ENCODE results near the gene ROBO2. TPM values are rescaled to one million over a fixed set of nuclear protein-coding genes. Genes with fewer than 3 reads are reported as not detected.

ROBO2 gene
- total RNA-seq, 4 donors from 2014 or later: 0.20 to 0.41 (median 0.32) TPM; not detected in 1

DNA sequence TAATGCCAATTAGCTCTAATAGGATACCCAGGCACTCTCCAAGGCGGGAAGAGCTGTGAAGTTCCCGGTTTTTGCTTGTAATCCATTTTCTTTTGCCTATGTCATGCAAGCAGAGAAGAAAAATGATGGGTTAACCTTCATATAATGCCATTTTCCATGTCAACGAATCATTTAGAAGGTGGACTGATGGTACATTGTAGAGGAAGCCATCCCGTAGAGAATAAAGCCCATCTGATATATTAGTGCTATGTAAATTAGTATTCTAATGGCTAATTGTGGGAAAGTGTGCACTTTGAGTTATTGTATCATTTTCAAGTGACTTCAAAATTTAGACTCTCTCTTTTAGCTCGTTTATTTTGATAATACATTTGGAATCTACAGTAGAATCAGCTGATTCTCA, 509.1 kb downstream of the ROBO2 start:
- Histone ChIP-seq H3K27me3 (no peaks in the 10 kb centered on the region), H3K4me3 (no peak overlapping the region), H3K4me1 (no peaks in the 10 kb centered on the region), H3K27ac (no peak overlapping the region), H3K36me3 (no peaks in the 10 kb centered on the region), H3K9me3 (no peaks in the 10 kb centered on the region)
- no peak for DNase-seq
- in situ Hi-C loops (cut with MboI; ENCODE audit: low pct_ligation_motif_present in 1 of 4, low pct_unique_long_range_greater_than_20kb in 1 of 4, low sequenced_read_pairs in 3 of 4) (no loop called here), intact Hi-C loops (cut with DNase I; ENCODE audit: low total_unique reads) (no loop called here)
- WGBS, 2 donors (ENCODE audit: low coverage in 1 of 2): 67 to 68% methylated on average over 5 of the region's 5 CpGs
- TF ChIP-seq POLR2A (IDR thresholded peaks at IDR 0.05) (no peak), POLR2AphosphoS5 (IDR thresholded peaks at IDR 0.05) (no peak), EP300 (IDR thresholded peaks at IDR 0.05; ENCODE audit: low read depth) (no peak)
- TF ChIP-seq, protein P1, sequence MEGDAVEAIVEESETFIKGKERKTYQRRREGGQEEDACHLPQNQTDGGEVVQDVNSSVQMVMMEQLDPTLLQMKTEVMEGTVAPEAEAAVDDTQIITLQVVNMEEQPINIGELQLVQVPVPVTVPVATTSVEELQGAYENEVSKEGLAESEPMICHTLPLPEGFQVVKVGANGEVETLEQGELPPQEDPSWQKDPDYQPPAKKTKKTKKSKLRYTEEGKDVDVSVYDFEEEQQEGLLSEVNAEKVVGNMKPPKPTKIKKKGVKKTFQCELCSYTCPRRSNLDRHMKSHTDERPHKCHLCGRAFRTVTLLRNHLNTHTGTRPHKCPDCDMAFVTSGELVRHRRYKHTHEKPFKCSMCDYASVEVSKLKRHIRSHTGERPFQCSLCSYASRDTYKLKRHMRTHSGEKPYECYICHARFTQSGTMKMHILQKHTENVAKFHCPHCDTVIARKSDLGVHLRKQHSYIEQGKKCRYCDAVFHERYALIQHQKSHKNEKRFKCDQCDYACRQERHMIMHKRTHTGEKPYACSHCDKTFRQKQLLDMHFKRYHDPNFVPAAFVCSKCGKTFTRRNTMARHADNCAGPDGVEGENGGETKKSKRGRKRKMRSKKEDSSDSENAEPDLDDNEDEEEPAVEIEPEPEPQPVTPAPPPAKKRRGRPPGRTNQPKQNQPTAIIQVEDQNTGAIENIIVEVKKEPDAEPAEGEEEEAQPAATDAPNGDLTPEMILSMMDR (IDR thresholded peaks at IDR 0.05): no peak

DNA sequence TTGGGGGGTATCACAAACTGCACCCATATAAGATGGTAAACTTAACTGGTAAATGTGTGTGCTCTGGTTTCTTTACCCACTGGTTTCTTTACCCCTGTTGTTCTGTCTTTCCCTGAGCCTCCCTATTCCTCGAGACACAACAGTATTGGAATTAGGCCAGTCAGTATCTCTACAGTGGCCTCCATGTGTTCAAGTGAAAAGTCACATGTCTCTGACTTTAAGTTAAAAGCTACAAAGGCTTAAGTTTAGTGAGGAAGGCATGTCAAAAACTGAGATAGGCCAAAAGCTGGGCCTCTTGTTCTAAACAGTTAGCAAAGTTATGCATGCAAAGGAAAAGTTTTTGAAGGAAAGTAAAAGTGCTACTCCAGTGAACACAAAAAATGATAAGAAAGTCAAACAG, 513.3 kb downstream of the ROBO2 start:
- Histone ChIP-seq H3K27me3 (no peaks in the 10 kb centered on the region), H3K4me3 (no peak overlapping the region), H3K9me3 (no peaks in the 10 kb centered on the region), H3K36me3 (no peaks in the 10 kb centered on the region), H3K27ac (no peak overlapping the region), H3K4me1 (no peaks in the 10 kb centered on the region)
- TF ChIP-seq POLR2AphosphoS5 (IDR thresholded peaks at IDR 0.05) (no peak), POLR2A (IDR thresholded peaks at IDR 0.05) (no peak), EP300 (IDR thresholded peaks at IDR 0.05; ENCODE audit: low read depth) (no peak)
- TF ChIP-seq, protein P1 (IDR thresholded peaks at IDR 0.05): no peak
- in situ Hi-C loops (cut with MboI; ENCODE audit: low pct_ligation_motif_present in 1 of 4, low pct_unique_long_range_greater_than_20kb in 1 of 4, low sequenced_read_pairs in 3 of 4) (no loop called here), intact Hi-C loops (cut with DNase I; ENCODE audit: low total_unique reads) (no loop called here)
- DNase-seq: no peak
- WGBS, 2 donors (ENCODE audit: low coverage in 1 of 2): 71 to 90% methylated on average over 1 of the region's 1 CpG

DNA sequence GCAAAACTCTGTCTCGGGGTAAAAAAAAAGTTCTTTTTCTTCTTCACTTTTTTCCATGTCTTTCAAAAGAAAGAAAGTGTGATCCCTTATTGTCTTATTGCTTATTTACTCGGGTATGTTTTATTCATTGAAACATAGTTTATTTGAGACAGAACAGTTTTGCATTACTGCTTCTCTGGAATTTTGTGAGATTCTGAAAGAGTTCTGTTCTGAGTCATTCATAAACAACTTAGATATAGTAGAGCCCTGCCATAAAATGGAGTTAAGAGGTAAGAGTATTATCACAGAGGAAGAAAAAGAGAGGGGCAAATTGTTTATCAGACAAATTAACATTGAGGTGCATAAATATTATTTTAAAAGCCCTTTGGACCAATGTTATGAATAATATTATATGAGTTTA, 522.2 kb downstream of the ROBO2 start:
- in situ Hi-C loops (cut with MboI; ENCODE audit: low pct_ligation_motif_present in 1 of 4, low pct_unique_long_range_greater_than_20kb in 1 of 4, low sequenced_read_pairs in 3 of 4) (no loop called here), intact Hi-C loops (cut with DNase I; ENCODE audit: low total_unique reads) (no loop called here)
- no peak for DNase-seq
- H3K36me3 ChIP-seq: no peaks in the 10 kb centered on the region
- H3K9me3 ChIP-seq: no peaks in the 10 kb centered on the region
- no peaks in the 10 kb centered on the region for H3K27me3 ChIP-seq
- no peak overlapping the region for H3K27ac ChIP-seq
- H3K4me1 ChIP-seq: no peaks in the 10 kb centered on the region
- TF ChIP-seq EP300 (IDR thresholded peaks at IDR 0.05; ENCODE audit: low read depth): no peak
- TF ChIP-seq, protein P1 (IDR thresholded peaks at IDR 0.05): no peak
- WGBS, 2 donors (ENCODE audit: low coverage in 1 of 2): 75 to 76% methylated on average over 2 of the region's 2 CpGs
- no peak overlapping the region for H3K4me3 ChIP-seq

DNA sequence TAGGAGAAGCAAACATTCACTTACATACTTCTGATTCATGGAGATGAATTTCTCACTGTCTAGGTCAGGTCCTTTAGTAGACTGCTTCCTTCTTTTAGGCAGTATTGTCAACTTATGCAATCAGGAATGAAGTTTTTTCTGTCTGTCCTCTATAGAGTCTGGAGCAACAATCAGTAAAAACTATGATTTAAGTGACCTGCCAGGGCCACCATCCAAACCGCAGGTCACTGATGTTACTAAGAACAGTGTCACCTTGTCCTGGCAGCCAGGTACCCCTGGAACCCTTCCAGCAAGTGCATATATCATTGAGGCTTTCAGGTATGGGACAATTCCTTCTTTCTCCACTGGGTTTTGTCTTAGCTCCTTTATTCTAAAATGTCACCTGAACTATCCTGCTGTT, 523.1 kb downstream of the ROBO2 start:
- no peak overlapping the region for H3K27ac ChIP-seq
- no peak overlapping the region for H3K4me3 ChIP-seq
- intact Hi-C loops (cut with DNase I; ENCODE audit: low total_unique reads): no loop called here
- 29 to 83% methylated on average over 1 of the region's 1 CpG for WGBS, 2 donors (ENCODE audit: low coverage in 1 of 2)
- TF ChIP-seq POLR2A (IDR thresholded peaks at IDR 0.05): no peak
- TF ChIP-seq POLR2AphosphoS5 (IDR thresholded peaks at IDR 0.05): no peak
- no peak for TF ChIP-seq EP300 (IDR thresholded peaks at IDR 0.05; ENCODE audit: low read depth)
- TF ChIP-seq, protein P1 (IDR thresholded peaks at IDR 0.05): no peak
- no peaks in the 10 kb centered on the region for H3K4me1 ChIP-seq
- no peak for DNase-seq
- in situ Hi-C loops (cut with MboI; ENCODE audit: low pct_ligation_motif_present in 1 of 4, low pct_unique_long_range_greater_than_20kb in 1 of 4, low sequenced_read_pairs in 3 of 4): no loop called here
- H3K9me3 ChIP-seq: no peaks in the 10 kb centered on the region
- H3K27me3 ChIP-seq: no peaks in the 10 kb centered on the region
- H3K36me3 ChIP-seq: no peaks in the 10 kb centered on the region
